ENCODE results near the gene SPNS1. TPM values are rescaled to one million over a fixed set of nuclear protein-coding genes. Genes with fewer than 3 reads are reported as not detected.

Gene SPNS1
- total RNA-seq, 1 experiment from 2014 or later: 79.1 TPM

GRCh38 chr16:28958836-28959235, 15.7 kb upstream of the SPNS1 start:
- Histone ChIP-seq H3K36me3 (ENCODE audit: control insufficient read depth, insufficient read depth, low read length) (peaks cover 7% of the 10 kb centered on the region), H3K4me3 (ENCODE audit: low read depth in 2 of 2, low read length in 2 of 2) (no peak overlapping the region), H3K27me3 (ENCODE audit: control insufficient read depth, insufficient read depth, low read length) (no peaks in the 10 kb centered on the region), H3K9me3 (ENCODE audit: control insufficient read depth, insufficient read depth, low read depth, low read length) (no peaks in the 10 kb centered on the region), H3K4me1 (ENCODE audit: control insufficient read depth, insufficient read depth, low read length) (no peaks in the 10 kb centered on the region), H3K27ac (ENCODE audit: low read length) (no peak overlapping the region)
- no TSS peak for BruUV-seq (replicated peaks)
- in situ Hi-C loops (cut with HindIII; ENCODE audit: low pct_unique_long_range_greater_than_20kb, low sequenced_read_pairs): no loop called here
- intact Hi-C loops (cut with micrococcal nuclease; ENCODE audit: unreplicated experiment): no loop called here
- ChIA-PET CTCF (no interaction called here), POLR2A (no interaction called here)
- ATAC-seq: no peak
- TF ChIP-seq, protein P1, sequence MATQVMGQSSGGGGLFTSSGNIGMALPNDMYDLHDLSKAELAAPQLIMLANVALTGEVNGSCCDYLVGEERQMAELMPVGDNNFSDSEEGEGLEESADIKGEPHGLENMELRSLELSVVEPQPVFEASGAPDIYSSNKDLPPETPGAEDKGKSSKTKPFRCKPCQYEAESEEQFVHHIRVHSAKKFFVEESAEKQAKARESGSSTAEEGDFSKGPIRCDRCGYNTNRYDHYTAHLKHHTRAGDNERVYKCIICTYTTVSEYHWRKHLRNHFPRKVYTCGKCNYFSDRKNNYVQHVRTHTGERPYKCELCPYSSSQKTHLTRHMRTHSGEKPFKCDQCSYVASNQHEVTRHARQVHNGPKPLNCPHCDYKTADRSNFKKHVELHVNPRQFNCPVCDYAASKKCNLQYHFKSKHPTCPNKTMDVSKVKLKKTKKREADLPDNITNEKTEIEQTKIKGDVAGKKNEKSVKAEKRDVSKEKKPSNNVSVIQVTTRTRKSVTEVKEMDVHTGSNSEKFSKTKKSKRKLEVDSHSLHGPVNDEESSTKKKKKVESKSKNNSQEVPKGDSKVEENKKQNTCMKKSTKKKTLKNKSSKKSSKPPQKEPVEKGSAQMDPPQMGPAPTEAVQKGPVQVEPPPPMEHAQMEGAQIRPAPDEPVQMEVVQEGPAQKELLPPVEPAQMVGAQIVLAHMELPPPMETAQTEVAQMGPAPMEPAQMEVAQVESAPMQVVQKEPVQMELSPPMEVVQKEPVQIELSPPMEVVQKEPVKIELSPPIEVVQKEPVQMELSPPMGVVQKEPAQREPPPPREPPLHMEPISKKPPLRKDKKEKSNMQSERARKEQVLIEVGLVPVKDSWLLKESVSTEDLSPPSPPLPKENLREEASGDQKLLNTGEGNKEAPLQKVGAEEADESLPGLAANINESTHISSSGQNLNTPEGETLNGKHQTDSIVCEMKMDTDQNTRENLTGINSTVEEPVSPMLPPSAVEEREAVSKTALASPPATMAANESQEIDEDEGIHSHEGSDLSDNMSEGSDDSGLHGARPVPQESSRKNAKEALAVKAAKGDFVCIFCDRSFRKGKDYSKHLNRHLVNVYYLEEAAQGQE (IDR thresholded peaks at IDR 0.05; ENCODE audit: insufficient read depth in 1 of 2, low read depth in 2 of 2, low read length in 1 of 2): no peak
- TF ChIP-seq SIN3A (IDR thresholded peaks at IDR 0.05; ENCODE audit: borderline replicate concordance, insufficient read depth, low read depth, low read length) (no peak), CTCF (IDR thresholded peaks at IDR 0.05) (no peak)
- DNase-seq (ENCODE audit: low read depth, low spot score): no peak

- Histone ChIP-seq H3K36me3 (ENCODE audit: control insufficient read depth, insufficient read depth, low read length) (peaks cover 7% of the 10 kb centered on the region; the same call in 1 of the 2 replicates), H3K4me1 (ENCODE audit: control insufficient read depth, insufficient read depth, low read length) (no peaks in the 10 kb centered on the region), H3K27me3 (ENCODE audit: control insufficient read depth, insufficient read depth, low read length) (no peaks in the 10 kb centered on the region), H3K27ac (ENCODE audit: low read length) (no peak overlapping the region), H3K9me3 (ENCODE audit: control insufficient read depth, insufficient read depth, low read depth, low read length) (no peaks in the 10 kb centered on the region), H3K4me3 (ENCODE audit: low read depth in 2 of 2, low read length in 2 of 2) (no peak overlapping the region)
- in situ Hi-C loops (cut with HindIII; ENCODE audit: low pct_unique_long_range_greater_than_20kb, low sequenced_read_pairs): no loop called here
- no TSS peak for BruUV-seq (replicated peaks)
- DNase-seq (ENCODE audit: low read depth, low spot score) (no peak), ATAC-seq (peak; percentile 28; the same call in 1 of the 2 replicates)
- POLR2A ChIA-PET: no interaction called here
- no peak for TF ChIP-seq CTCF (IDR thresholded peaks at IDR 0.05)
- no peak for TF ChIP-seq POLR2AphosphoS5 (IDR thresholded peaks at IDR 0.05; ENCODE audit: low read depth, low read length)
- TF ChIP-seq, protein P1 (IDR thresholded peaks at IDR 0.05; ENCODE audit: insufficient read depth in 1 of 2, low read depth in 2 of 2, low read length in 1 of 2): no peak
- no peak for TF ChIP-seq SIN3A (IDR thresholded peaks at IDR 0.05; ENCODE audit: borderline replicate concordance, insufficient read depth, low read depth, low read length)
- TF ChIP-seq TCF7L2 (IDR thresholded peaks at IDR 0.05; ENCODE audit: low read depth, low read length): no peak
- intact Hi-C loops (cut with micrococcal nuclease; ENCODE audit: unreplicated experiment): no loop called here
- CTCF ChIA-PET: no interaction called here
Observed at GRCh38 chr16:28964072-28964471, 10.5 kb upstream of the SPNS1 start.
